Measurements from ENCODE around the gene EPM2A. TPM values are rescaled to one million over a fixed set of nuclear protein-coding genes. Genes with fewer than 3 reads are reported as not detected.

EPM2A gene
- total and polyA plus RNA-seq, 2 of the 4 experiments (the other 2 are of a cell fraction): 2.1 to 4.5 TPM

DNA sequence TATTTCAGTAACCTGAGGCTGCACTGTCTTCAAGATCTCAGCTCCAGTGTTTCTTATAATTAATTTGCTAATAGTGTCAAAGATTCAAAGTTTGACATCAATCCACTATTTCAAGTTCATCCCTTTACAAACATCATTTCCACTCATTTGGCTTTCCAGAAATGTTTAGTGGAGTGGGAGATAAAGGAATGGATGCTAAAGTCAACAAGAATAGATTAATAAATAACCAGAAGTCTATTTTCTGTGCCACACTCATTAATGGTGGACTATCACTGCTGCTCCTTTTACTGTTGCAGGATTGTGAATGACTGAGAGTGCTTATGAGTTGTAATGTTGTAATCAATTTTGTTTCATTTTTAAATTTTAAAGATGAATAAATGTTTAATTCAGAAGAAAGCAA lies 28.4 kb upstream of the EPM2A start:
- no peak overlapping the region for H3K4me2 ChIP-seq (ENCODE audit: low read depth, low read length)
- no peak overlapping the region for H2BK120ac ChIP-seq (ENCODE audit: low read depth, low read length)
- H3K4me1 ChIP-seq (ENCODE audit: control insufficient read depth, insufficient read depth, low read length): no peaks in the 10 kb centered on the region
- H4K5ac ChIP-seq (ENCODE audit: low read depth, low read length): no peak overlapping the region
- H4K8ac ChIP-seq (ENCODE audit: low read depth in 2 of 2, low read length in 2 of 2): no peak overlapping the region
- H3K36me3 ChIP-seq (ENCODE audit: control insufficient read depth, insufficient read depth, low read length): no peaks in the 10 kb centered on the region
- no peak overlapping the region for H2AFZ ChIP-seq (replicated peaks; ENCODE audit: low read length, poor library complexity)
- ChIA-PET POLR2A (ENCODE audit: unreplicated experiment) (no interaction called here), CTCF (no interaction called here)
- BruUV-seq (replicated peaks): no TSS peak
- no peak overlapping the region for H3K4ac ChIP-seq (ENCODE audit: low read depth, low read length)
- no peak overlapping the region for H2AK9ac ChIP-seq (replicated peaks; ENCODE audit: low read depth, low read length, poor library complexity)
- H2BK5ac ChIP-seq (ENCODE audit: low read depth, low read length, poor library complexity, severe bottlenecking): no peak overlapping the region
- H3K4me3 ChIP-seq (ENCODE audit: insufficient read depth, low read depth, low read length): no peak overlapping the region
- H3K18ac ChIP-seq (ENCODE audit: low read depth, low read length): no peak overlapping the region
- H4K91ac ChIP-seq (ENCODE audit: insufficient read depth, low read depth, low read length): no peak overlapping the region
- no peak overlapping the region for H3K9ac ChIP-seq (ENCODE audit: low read depth, low read length)
- intact Hi-C loops (cut with micrococcal nuclease): no loop called here
- no peak overlapping the region for H3K27ac ChIP-seq (ENCODE audit: insufficient read depth, low read length)
- H3K27me3 ChIP-seq (ENCODE audit: control insufficient read depth, insufficient read depth, low read length): no peaks in the 10 kb centered on the region
- no peaks in the 10 kb centered on the region for H3K9me1 ChIP-seq (ENCODE audit: insufficient read depth, low read length)
- H4K20me1 ChIP-seq (ENCODE audit: insufficient read depth, low read length): no peaks in the 10 kb centered on the region
- no peak for ATAC-seq (ENCODE audit: low read depth)
- dilution Hi-C loops (cut with HindIII; ENCODE audit: low sequenced_read_pairs, unreplicated experiment): no loop called here
- no peak overlapping the region for H2AK5ac ChIP-seq (ENCODE audit: low read depth, low read length)
- H2BK15ac ChIP-seq (ENCODE audit: low read depth, low read length): no peak overlapping the region
- no peak for DNase-seq
- H3K79me1 ChIP-seq (ENCODE audit: low read depth in 1 of 2, low read length in 2 of 2): no peaks in the 10 kb centered on the region
- no peak overlapping the region for H3K14ac ChIP-seq (replicated peaks; ENCODE audit: low read depth, low read length)
- H3K56ac ChIP-seq (ENCODE audit: extremely low read depth, insufficient read depth, low read length): no peak overlapping the region
- no peak for TF ChIP-seq MAZ (IDR thresholded peaks at IDR 0.05; ENCODE audit: borderline replicate concordance, low read depth, low read length)
- TF ChIP-seq CEBPB (IDR thresholded peaks at IDR 0.05; ENCODE audit: low read depth, low read length): no peak
- no peak for TF ChIP-seq NFE2L2 (IDR thresholded peaks at IDR 0.05; ENCODE audit: low read depth, low read length)
- TF ChIP-seq POLR2A (IDR thresholded peaks at IDR 0.05; ENCODE audit: low read depth, low read length): no peak
- TF ChIP-seq MXI1 (IDR thresholded peaks at IDR 0.05; ENCODE audit: borderline replicate concordance, low read depth, low read length): no peak
- TF ChIP-seq, protein P1, sequence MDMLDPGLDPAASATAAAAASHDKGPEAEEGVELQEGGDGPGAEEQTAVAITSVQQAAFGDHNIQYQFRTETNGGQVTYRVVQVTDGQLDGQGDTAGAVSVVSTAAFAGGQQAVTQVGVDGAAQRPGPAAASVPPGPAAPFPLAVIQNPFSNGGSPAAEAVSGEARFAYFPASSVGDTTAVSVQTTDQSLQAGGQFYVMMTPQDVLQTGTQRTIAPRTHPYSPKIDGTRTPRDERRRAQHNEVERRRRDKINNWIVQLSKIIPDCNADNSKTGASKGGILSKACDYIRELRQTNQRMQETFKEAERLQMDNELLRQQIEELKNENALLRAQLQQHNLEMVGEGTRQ (IDR thresholded peaks at IDR 0.05; ENCODE audit: low read depth, low read length): no peak
- in situ Hi-C loops (cut with MboI; ENCODE audit: low sequenced_read_pairs): no loop called here
- H3K9me3 ChIP-seq (ENCODE audit: control insufficient read depth, insufficient read depth, low read length): no peaks in the 10 kb centered on the region
- no peak overlapping the region for H2BK20ac ChIP-seq (ENCODE audit: low read depth, low read length)
- H3K23ac ChIP-seq (ENCODE audit: low read depth, low read length): no peak overlapping the region
